HepG2 (cell line): ENCODE results near the gene MAPK11. TPM values are rescaled to one million over a fixed set of nuclear protein-coding genes. Genes with fewer than 3 reads are reported as not detected.
A peak's percentile ranks its signal among the peaks of the same experiment; 100 is the strongest.

Experiments used
- ATAC-seq: fragments of 200-7000 bp; cut with Tn5 transposase; 3 replicates; pipeline ENCODE4 v1.9.1; 2020; ENCODE audit warnings: mild to moderate bottlenecking, moderate library complexity
- BruUV-seq: library from RNA; stranded (reverse); fragments of 400-500 nt; replicated peaks from 2 replicates; lab custom pipeline; 2021; lab: Mats Ljungman, UMichigan
- CTCF ChIA-PET: fragments of 300-600 bp; formaldehyde crosslinking; extraction: SDS; loops from one replicate; lab custom pipeline; 2021; ENCODE audit warnings: low total read pairs, inconsistent platforms, low intra/inter-chr PET ratio; lab: Yijun Ruan, JAX
- POLR2A ChIA-PET: fragments of 350-600 bp; sonication (Branson Sonifier 250); formaldehyde crosslinking; loops from one replicate; lab custom pipeline; 2020; ENCODE audit warnings: antibody characterized with exemption, inconsistent platforms; lab: Yijun Ruan, JAX
- DNase-seq: peaks from one replicate; pipeline ENCODE4 v3.0.0-alpha.2; 2015; ENCODE audit warnings: low spot score
- FAIRE-seq: peaks from 3 replicates; lab custom pipeline; 2011; peaks lifted over from hg19 to GRCh38; lab: Jason Lieb, UNC
- H2AFZ ChIP-seq: one replicate; pipeline ENCODE4 v1.6.1; 2011; ENCODE audit warnings: low read length, inconsistent platforms
- H3K27ac ChIP-seq: fragments of 300-600 bp; 3 replicates; pipeline ENCODE4 v1.8.0; 2011; ENCODE audit warnings: mixed run types, mild to moderate bottlenecking, mixed read lengths, low read length, inconsistent platforms; ENCODE audit not compliant: insufficient read depth; ENCODE audit errors: extremely low read length
- H3K27me3 ChIP-seq, 2 experiments: fragments of 200-600 bp in 1 of 2; 2 replicates in 1 of 2; 3 replicates in 1 of 2; pipeline versions ENCODE4 v1.6.0 to v1.8.0; 2011; ENCODE audit warnings: low read length in 2 of 2, mild to moderate bottlenecking in 2 of 2, moderate library complexity in 2 of 2, inconsistent platforms in 1 of 2; ENCODE audit not compliant: insufficient read depth in 2 of 2, control insufficient read depth in 1 of 2
- H3K36me3 ChIP-seq, 2 experiments: fragments of 200-600 bp in 1 of 2; replicated peaks in 1 of 2; 2 replicates in 1 of 2; 3 replicates in 1 of 2; pipeline versions ENCODE4 v1.5.1 to v1.8.0; 2011; ENCODE audit warnings: low read length in 2 of 2, inconsistent platforms in 1 of 2; ENCODE audit not compliant: insufficient read depth in 2 of 2, control insufficient read depth in 1 of 2
- H3K4me1 ChIP-seq: 2 replicates; pipeline ENCODE4 v1.5.1; 2012; ENCODE audit warnings: low read length, inconsistent platforms; ENCODE audit not compliant: insufficient read depth
- H3K4me2 ChIP-seq: 2 replicates; pipeline ENCODE4 v1.6.0; 2011; ENCODE audit warnings: low read depth, low read length, inconsistent platforms
- H3K4me3 ChIP-seq, 3 experiments: fragments of 200-600 bp in 1 of 3; sonication (generic), shearing (Covaris generic) in 1 of 3; replicated peaks in 1 of 3; 2 replicates each; pipeline ENCODE4 v1.5.1; 2011 to 2016; ENCODE audit warnings: low read length in 3 of 3, inconsistent platforms in 2 of 3, low read depth in 2 of 3, mild to moderate bottlenecking in 2 of 3, control low read depth in 1 of 3, mixed read lengths in 1 of 3; ENCODE audit not compliant: insufficient read depth in 1 of 3
- H3K79me2 ChIP-seq: one replicate; pipeline ENCODE4 v1.6.1; 2011; ENCODE audit warnings: low read length, inconsistent platforms; ENCODE audit not compliant: insufficient read depth
- H3K9ac ChIP-seq: 2 replicates; pipeline ENCODE4 v1.6.0; 2011; ENCODE audit warnings: mild to moderate bottlenecking, low read depth, low read length, inconsistent platforms; ENCODE audit not compliant: insufficient read depth
- H3K9me3 ChIP-seq: 2 replicates; pipeline ENCODE4 v1.5.1; 2012; ENCODE audit warnings: mild to moderate bottlenecking, low read length
- H4K20me1 ChIP-seq: 2 replicates; pipeline ENCODE4 v1.6.0; 2011; ENCODE audit warnings: inconsistent platforms, mild to moderate bottlenecking, low read length, moderate library complexity; ENCODE audit not compliant: insufficient read depth
- HCFC1 ChIP-seq: fragments of 150-350 bp; IDR thresholded peaks from 2 replicates; pipeline ENCODE4 v1.6.1; 2014; ENCODE audit warnings: low read depth, low read length
- KDM2A ChIP-seq: sonication (generic); formaldehyde crosslinking; IDR thresholded peaks from 2 replicates; pipeline ENCODE4 v1.4.0; 2020; ENCODE audit warnings: low read depth, missing genetic modification reagents, borderline replicate concordance
- MAFF ChIP-seq: IDR thresholded peaks from 2 replicates; pipeline ENCODE4 v1.6.1; 2011; ENCODE audit warnings: low read depth, low read length, improper control_type of control experiment
- MAFK ChIP-seq, 2 experiments: IDR thresholded peaks in 1 of 2; conservative IDR thresholded peaks in 1 of 2; 2 replicates each; pipeline ENCODE4 v1.6.1; 2011; ENCODE audit warnings: improper control_type of control experiment in 2 of 2, low read length in 2 of 2
- ZFY ChIP-seq: sonication (generic); formaldehyde crosslinking; IDR thresholded peaks from 2 replicates; pipeline ENCODE4 v1.4.0; 2020; ENCODE audit warnings: missing genetic modification reagents
- WGBS: methylation state at CpG from one replicate; pipeline ENCODE4 v1.1.6; 2017; ENCODE audit warnings: low lambda C conversion rate; 5-methylcytosine and 5-hydroxymethylcytosine counted together
- in situ Hi-C: cut with HindIII; loops from 2 replicates; pipeline ENCODE4 v1.10.0; 2017; ENCODE audit warnings: low pct_unique_long_range_greater_than_20kb; ENCODE audit not compliant: extremely low pct_ligation_motif_present
- intact Hi-C: fragments of 100-400 bp; cut with micrococcal nuclease; formaldehyde crosslinking; loops from one replicate; pipeline ENCODE4 v1.10.0; 2022; ENCODE audit not compliant: unreplicated experiment
- polyA plus RNA-seq, 8 experiments: library from polyadenylated mRNA; depleted of rRNA in 3 of 8; stranded (reverse) in 7 of 8; unstranded in 1 of 8; fragments of >200 nt; fragmentation: Illumina TruSeq in 4 of 8; extraction: Trizol in 4 of 8; gene quantifications; 2 replicates each; pipeline versions ENCODE4 v1.2.1 to v1.2.3, GENCODE V29; 2011 to 2016; ENCODE audit warnings: low read depth in 4 of 8, missing spikeins in 1 of 8, mixed read lengths in 1 of 8; ENCODE audit not compliant: insufficient read depth in 1 of 8
- total RNA-seq, 5 experiments: library from RNA; depleted of rRNA; stranded (reverse); fragments of >200 nt; fragmentation: Illumina TruSeq; extraction: Trizol; gene quantifications; 2 replicates each; pipeline ENCODE4 v1.2.3, GENCODE V29; 2016; ENCODE audit warnings: low read depth in 1 of 5
- TF ChIP-seq, protein P1 (sequence below): sonication (generic); formaldehyde crosslinking; IDR thresholded peaks from 2 replicates; pipeline ENCODE4 v1.4.0; 2020; ENCODE audit warnings: missing genetic modification reagents, mild to moderate bottlenecking, borderline replicate concordance
- TF ChIP-seq, protein P2 (sequence below): sonication (generic); formaldehyde crosslinking; IDR thresholded peaks from 2 replicates; pipeline ENCODE4 v1.4.0; 2020; ENCODE audit warnings: missing genetic modification reagents

The MAPK11 gene
- total and polyA plus RNA-seq, 2 of the 13 experiments (the other 11 are each of a cell fraction or from before 2014, with no cell fraction given), result 0.15 to 0.17 TPM

DNA sequence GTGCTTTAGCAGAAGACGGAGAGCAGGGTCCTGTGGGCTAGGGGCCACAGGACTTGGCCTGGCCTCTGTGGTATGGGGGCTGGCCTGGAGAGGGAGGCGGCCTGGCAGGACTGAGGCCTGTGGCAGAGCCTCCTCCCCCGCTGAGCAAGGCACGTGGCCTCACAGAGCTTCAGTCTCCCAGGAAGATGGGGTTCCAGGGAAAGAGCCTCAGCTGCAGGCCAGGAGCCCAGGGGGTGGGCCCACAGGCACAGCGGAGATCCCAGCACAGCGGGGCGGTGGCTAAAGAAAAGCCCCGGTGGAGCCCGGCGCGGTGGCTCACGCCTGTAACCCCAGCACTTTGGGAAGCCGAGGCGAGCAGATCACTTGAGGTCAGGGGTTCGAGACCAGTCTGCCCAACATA is 10.9 kb downstream of the MAPK11 start (continued):
- TF ChIP-seq, protein P1, sequence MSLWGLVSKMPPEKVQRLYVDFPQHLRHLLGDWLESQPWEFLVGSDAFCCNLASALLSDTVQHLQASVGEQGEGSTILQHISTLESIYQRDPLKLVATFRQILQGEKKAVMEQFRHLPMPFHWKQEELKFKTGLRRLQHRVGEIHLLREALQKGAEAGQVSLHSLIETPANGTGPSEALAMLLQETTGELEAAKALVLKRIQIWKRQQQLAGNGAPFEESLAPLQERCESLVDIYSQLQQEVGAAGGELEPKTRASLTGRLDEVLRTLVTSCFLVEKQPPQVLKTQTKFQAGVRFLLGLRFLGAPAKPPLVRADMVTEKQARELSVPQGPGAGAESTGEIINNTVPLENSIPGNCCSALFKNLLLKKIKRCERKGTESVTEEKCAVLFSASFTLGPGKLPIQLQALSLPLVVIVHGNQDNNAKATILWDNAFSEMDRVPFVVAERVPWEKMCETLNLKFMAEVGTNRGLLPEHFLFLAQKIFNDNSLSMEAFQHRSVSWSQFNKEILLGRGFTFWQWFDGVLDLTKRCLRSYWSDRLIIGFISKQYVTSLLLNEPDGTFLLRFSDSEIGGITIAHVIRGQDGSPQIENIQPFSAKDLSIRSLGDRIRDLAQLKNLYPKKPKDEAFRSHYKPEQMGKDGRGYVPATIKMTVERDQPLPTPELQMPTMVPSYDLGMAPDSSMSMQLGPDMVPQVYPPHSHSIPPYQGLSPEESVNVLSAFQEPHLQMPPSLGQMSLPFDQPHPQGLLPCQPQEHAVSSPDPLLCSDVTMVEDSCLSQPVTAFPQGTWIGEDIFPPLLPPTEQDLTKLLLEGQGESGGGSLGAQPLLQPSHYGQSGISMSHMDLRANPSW, result no peak
- TF ChIP-seq, all 625 proteins: peak for 0

DNA sequence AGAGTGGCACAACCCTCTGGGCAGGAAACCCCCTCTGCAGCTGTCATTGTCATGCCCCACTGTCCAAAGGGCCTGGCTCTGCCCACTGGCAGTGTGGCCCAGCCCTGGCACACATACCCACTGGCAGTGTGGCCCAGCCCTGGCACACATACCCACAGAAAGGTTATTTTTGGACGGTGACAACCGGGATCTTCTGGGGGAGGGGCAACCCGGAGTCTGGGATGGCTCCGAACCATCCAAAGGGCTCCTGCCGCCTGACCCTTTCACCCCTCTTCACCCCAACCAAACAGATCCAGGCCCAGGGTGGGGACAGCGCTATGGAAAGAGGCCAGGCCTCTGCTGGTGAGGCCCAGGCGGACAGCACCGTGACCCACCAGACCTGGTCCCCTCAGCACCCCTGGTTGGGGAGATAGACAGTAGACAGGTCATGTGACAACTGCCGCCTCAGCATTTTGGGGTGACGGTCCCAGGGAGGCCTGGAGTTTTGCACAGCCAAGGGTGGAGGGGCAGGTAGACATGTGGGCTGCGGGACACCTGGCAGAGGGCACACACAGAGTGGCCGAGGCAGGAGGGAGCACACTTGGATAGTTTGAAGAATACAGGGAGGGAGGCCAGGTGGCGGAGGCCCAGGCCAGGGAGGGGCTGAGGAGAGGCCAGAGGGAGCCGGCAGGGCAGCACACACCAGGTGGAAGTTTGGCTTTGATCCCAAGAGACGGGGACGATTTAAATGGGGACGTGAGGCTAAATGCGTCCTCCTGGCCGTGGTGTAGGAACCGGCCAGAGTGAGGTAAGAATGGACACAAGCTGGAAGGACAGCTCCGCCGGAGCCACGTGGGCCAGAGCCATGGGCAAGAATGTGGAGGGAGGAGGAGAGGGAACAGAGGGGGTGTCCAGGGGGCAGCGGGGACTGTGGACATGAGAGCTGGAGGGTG is 11.6 kb downstream of the MAPK11 start:
- POLR2A ChIA-PET, result interaction anchor here (1.1 kb wide), 1 partner anchor 7 kb away, joined by 3 read pairs; the partner anchor contains the start of gene HDAC10
- FAIRE-seq (no peak), DNase-seq (no peak)

More for the DNA sequence above, 11.6 kb downstream of the MAPK11 start:
- H3K27ac ChIP-seq, result no peak overlapping the region
- no TSS peak for BruUV-seq
- no peaks in the 10 kb centered on the region for H3K79me2 ChIP-seq
- H3K4me3 ChIP-seq, result no peak overlapping the region
- peaks cover 42% of the 10 kb centered on the region for H3K4me1 ChIP-seq
- H3K4me2 ChIP-seq, result no peak overlapping the region
- peaks cover 3% of the 10 kb centered on the region in 2 experiments; a peak in 1 of 5 replicates for H3K36me3 ChIP-seq
- CTCF ChIA-PET, result no interaction called here
- in situ Hi-C loops, result no loop called here
- 94% methylated on average over 24 of the region's 24 CpGs for WGBS
- no peaks in the 10 kb centered on the region for H4K20me1 ChIP-seq
- no peak overlapping the region for H2AFZ ChIP-seq
- H3K27me3 ChIP-seq, result peaks cover 5 to 12% of the 10 kb centered on the region in 2 experiments; a peak in 3 of 5 replicates
- no peaks in the 10 kb centered on the region for H3K9me3 ChIP-seq
- no peak overlapping the region for H3K9ac ChIP-seq
- TF ChIP-seq, protein P2, sequence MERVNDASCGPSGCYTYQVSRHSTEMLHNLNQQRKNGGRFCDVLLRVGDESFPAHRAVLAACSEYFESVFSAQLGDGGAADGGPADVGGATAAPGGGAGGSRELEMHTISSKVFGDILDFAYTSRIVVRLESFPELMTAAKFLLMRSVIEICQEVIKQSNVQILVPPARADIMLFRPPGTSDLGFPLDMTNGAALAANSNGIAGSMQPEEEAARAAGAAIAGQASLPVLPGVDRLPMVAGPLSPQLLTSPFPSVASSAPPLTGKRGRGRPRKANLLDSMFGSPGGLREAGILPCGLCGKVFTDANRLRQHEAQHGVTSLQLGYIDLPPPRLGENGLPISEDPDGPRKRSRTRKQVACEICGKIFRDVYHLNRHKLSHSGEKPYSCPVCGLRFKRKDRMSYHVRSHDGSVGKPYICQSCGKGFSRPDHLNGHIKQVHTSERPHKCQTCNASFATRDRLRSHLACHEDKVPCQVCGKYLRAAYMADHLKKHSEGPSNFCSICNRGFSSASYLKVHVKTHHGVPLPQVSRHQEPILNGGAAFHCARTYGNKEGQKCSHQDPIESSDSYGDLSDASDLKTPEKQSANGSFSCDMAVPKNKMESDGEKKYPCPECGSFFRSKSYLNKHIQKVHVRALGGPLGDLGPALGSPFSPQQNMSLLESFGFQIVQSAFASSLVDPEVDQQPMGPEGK (CRISPR knock-in tag), result no peak
- no peak for TF ChIP-seq KDM2A (CRISPR knock-in tag)
- peak; percentile 88 for TF ChIP-seq MAFF
- no peak for TF ChIP-seq HCFC1
- TF ChIP-seq MAFK (conservative IDR thresholded peaks at IDR 0.05 in 1 of 2, IDR thresholded peaks at IDR 0.05 in 1 of 2; ENCODE audit: low read length in 2 of 2), result peak; percentile 93 to 94
- TF ChIP-seq ZFY, result no peak
- no peak for ATAC-seq
- intact Hi-C loops, result no loop called here
